GM12878 (cell line): ENCODE measurements around the gene PRM3. TPM values are rescaled to one million over a fixed set of nuclear protein-coding genes. Genes with fewer than 3 reads are reported as not detected.

Experiments used
- BCL11A ChIP-seq: IDR thresholded peaks from 2 replicates; pipeline ENCODE4 v1.6.1; 2011; ENCODE audit warnings: low read depth, low read length
- BCLAF1 ChIP-seq: fragments of 450-650 bp; IDR thresholded peaks from 2 replicates; pipeline ENCODE4 v1.6.1; 2017; ENCODE audit warnings: antibody characterized with exemption, mild to moderate bottlenecking, moderate library complexity
- EP300 ChIP-seq, 2 experiments: fragments of 150-350 bp in 1 of 2; IDR thresholded peaks; 2 replicates each; pipeline ENCODE4 v1.6.1; 2011 to 2012; ENCODE audit warnings: low read depth in 2 of 2, low read length in 2 of 2, borderline replicate concordance in 1 of 2, improper control_type of control experiment in 1 of 2, inconsistent platforms in 1 of 2; ENCODE audit not compliant: control insufficient read depth in 1 of 2
- FOS ChIP-seq: IDR thresholded peaks from 3 replicates; pipeline ENCODE4 v1.6.1; 2011; ENCODE audit warnings: borderline replicate concordance; ENCODE audit not compliant: insufficient read length; ENCODE audit errors: extremely low read depth
- FOXK2 ChIP-seq: fragments of 450-650 bp; IDR thresholded peaks from 2 replicates; pipeline ENCODE4 v1.6.1; 2017; ENCODE audit warnings: mild to moderate bottlenecking, moderate library complexity
- HDAC2 ChIP-seq: fragments of 200-600 bp; sonication (generic); IDR thresholded peaks from 2 replicates; pipeline ENCODE4 v1.6.1; 2017
- HSF1 ChIP-seq: fragments of 150-350 bp; IDR thresholded peaks from 2 replicates; pipeline ENCODE4 v1.6.1; 2014; ENCODE audit warnings: mild to moderate bottlenecking, low read depth, low read length
- IKZF1 ChIP-seq: fragments of 450-650 bp; conservative IDR thresholded peaks from 2 replicates; pipeline ENCODE4 v1.6.1; 2017; ENCODE audit warnings: antibody characterized with exemption, mild to moderate bottlenecking
- IKZF2 ChIP-seq, 2 experiments: fragments of 450-650 bp; IDR thresholded peaks; 2 replicates each; pipeline ENCODE4 v1.6.1; 2017; ENCODE audit warnings: mild to moderate bottlenecking in 2 of 2, moderate library complexity in 2 of 2
- KAT2A ChIP-seq: conservative IDR thresholded peaks from 2 replicates; pipeline ENCODE4 v1.6.1; 2011; ENCODE audit warnings: low read depth, low read length; ENCODE audit not compliant: control insufficient read depth
- KDM1A ChIP-seq: fragments of 200-600 bp; sonication (generic); IDR thresholded peaks from 2 replicates; pipeline ENCODE4 v1.6.1; 2016; ENCODE audit warnings: borderline replicate concordance
- MLLT1 ChIP-seq: fragments of 450-650 bp; IDR thresholded peaks from 2 replicates; pipeline ENCODE4 v1.6.1; 2016; ENCODE audit warnings: mild to moderate bottlenecking
- NFXL1 ChIP-seq: fragments of 450-650 bp; IDR thresholded peaks from 2 replicates; pipeline ENCODE4 v1.6.1; 2017; ENCODE audit warnings: antibody characterized with exemption, mild to moderate bottlenecking, borderline replicate concordance
- PKNOX1 ChIP-seq: fragments of 450-650 bp; IDR thresholded peaks from 2 replicates; pipeline ENCODE4 v1.6.1; 2016; ENCODE audit warnings: mild to moderate bottlenecking
- POLR2AphosphoS5 ChIP-seq: IDR thresholded peaks from 2 replicates; pipeline ENCODE4 v1.6.1; 2011; ENCODE audit warnings: mild to moderate bottlenecking, low read length, inconsistent platforms
- SMAD5 ChIP-seq: IDR thresholded peaks from 2 replicates; pipeline ENCODE4 v1.6.1; 2016; ENCODE audit warnings: antibody characterized with exemption, low read depth
- SREBF2 ChIP-seq: IDR thresholded peaks from 2 replicates; pipeline ENCODE4 v1.6.1; 2012; ENCODE audit warnings: mild to moderate bottlenecking, low read length
- SUPT20H ChIP-seq: IDR thresholded peaks from 2 replicates; pipeline ENCODE4 v1.6.1; 2011; ENCODE audit warnings: low read depth, mild to moderate bottlenecking, low read length, moderate library complexity, borderline replicate concordance; ENCODE audit not compliant: control insufficient read depth
- SUZ12 ChIP-seq: fragments of 200-600 bp; sonication (generic); IDR thresholded peaks from one replicate; pipeline ENCODE4 v1.6.1; 2018; ENCODE audit warnings: antibody characterized with exemption, mild to moderate bottlenecking; ENCODE audit not compliant: unreplicated experiment
- TBL1XR1 ChIP-seq: IDR thresholded peaks from 2 replicates; pipeline ENCODE4 v1.6.1; 2012; ENCODE audit warnings: low read depth, low read length, improper control_type of control experiment
- TCF7 ChIP-seq: IDR thresholded peaks from 2 replicates; pipeline ENCODE4 v1.6.1; 2014; ENCODE audit warnings: antibody characterized with exemption, borderline replicate concordance
- polyA plus RNA-seq, 11 experiments: library from polyadenylated mRNA; depleted of rRNA in 4 of 11; unstranded in 6 of 11; stranded (reverse) in 5 of 11; fragments of >200 nt; fragmentation: Nextera tagmentation in 4 of 11; fragmentation: Illumina TruSeq in 1 of 11; extraction: Ambion mirVana in 4 of 11; extraction: Trizol in 1 of 11; gene quantifications; 1 replicate in 1 of 11; 2 replicates in 10 of 11; pipeline versions ENCODE4 v1.2.1 to v1.2.3, GENCODE V29; 2011 to 2016; ENCODE audit warnings: inconsistent platforms in 2 of 11, missing spikeins in 2 of 11, low read depth in 1 of 11
- total RNA-seq, 4 experiments: library from RNA; depleted of rRNA in 3 of 4; stranded (reverse); fragments of >200 nt in 3 of 4; fragmentation: Illumina TruSeq in 1 of 4; extraction: Trizol in 1 of 4; gene quantifications; 2 replicates each; pipeline versions ENCODE4 v1.2.1 to v1.2.3, GENCODE V29; 2013 to 2021

The PRM3 gene
- total and polyA plus RNA-seq, 10 of the 15 experiments (the other 5 are each of a cell fraction or from before 2014, with no cell fraction given) = not detected

GRCh38 chr16:11224894-11225676, 48.3 kb downstream of the PRM3 start (continued):
- TF ChIP-seq SUPT20H = no peak
- TF ChIP-seq BCL11A = peak; percentile 35; the same call in 1 of the 2 replicates
- peak; percentile 79 to 83; a peak in 3 of 4 replicates for TF ChIP-seq IKZF2 (IDR thresholded peaks at IDR 0.05)
- no peak for TF ChIP-seq SUZ12
- TF ChIP-seq HSF1 = no peak
- no peak for TF ChIP-seq BCLAF1
- no peak for TF ChIP-seq FOS
- TF ChIP-seq KAT2A = no peak
- peak; percentile 78 to 79 for TF ChIP-seq EP300 (IDR thresholded peaks at IDR 0.05; ENCODE audit: borderline replicate concordance in 1 of 2, control insufficient read depth in 1 of 2, low read depth in 2 of 2, low read length in 2 of 2)
- no peak for TF ChIP-seq KDM1A
- peak; percentile 77 for TF ChIP-seq IKZF1
- TF ChIP-seq POLR2AphosphoS5 = no peak
- TF ChIP-seq SREBF2 = no peak
- TF ChIP-seq FOXK2 = no peak
- no peak for TF ChIP-seq HDAC2
- TF ChIP-seq NFXL1 = 0 out of 2 replicates have a peak, but pooled peaks have one; percentile 84
- TF ChIP-seq TCF7 = no peak
- peak; percentile 94 for TF ChIP-seq TBL1XR1
- TF ChIP-seq PKNOX1 = peak; percentile 55; the same call in 1 of the 2 replicates
- TF ChIP-seq SMAD5 = no peak
- 0 out of 2 replicates have a peak, but pooled peaks have one; percentile 38 for TF ChIP-seq MLLT1
